HG03571 (cell line): Measurements from ENCODE around the gene BCL7A.
"Not testable (repeated sequence)": the region's sequence is repeated elsewhere in the genome, so short reads cannot be mapped to it uniquely, and the experiment has no call there.

Source experiments
- ATAC-seq: cut with Tn5 transposase; IDR thresholded peaks from one replicate; pipeline ENCODE4 v1.9.1; 2021; ENCODE audit not compliant: unreplicated experiment

BCL7A gene

GRCh38 chr12:122021822-122022392, at the start of gene BCL7A:
TSS of gene BCL7A (plus strand) at chr12:122021884. CDS start at chr12:122022092, 208 bp downstream.
- ATAC-seq: no peak

- no peak for ATAC-seq
Measured at GRCh38 chr12:121974026-121974985, 47.4 kb upstream of the BCL7A start.

GRCh38 chr12:121975021-121975420, 46.7 kb upstream of the BCL7A start:
- ATAC-seq: no peak

GRCh38 chr12:121976950-121977349, 44.7 kb upstream of the BCL7A start:
- ATAC-seq: no peak

- no peak for ATAC-seq
Measured at GRCh38 chr12:121980191-121980891, 41.3 kb upstream of the BCL7A start.

- ATAC-seq: no peak
Measured at GRCh38 chr12:121980892-121981272, 40.8 kb upstream of the BCL7A start.

- no peak for ATAC-seq
Measured at GRCh38 chr12:121981456-121981855, 40.2 kb upstream of the BCL7A start.

GRCh38 chr12:121982950-121983349, 38.7 kb upstream of the BCL7A start:
- no peak for ATAC-seq

- ATAC-seq: no peak
Measured at GRCh38 chr12:121983536-121984210, 38.0 kb upstream of the BCL7A start.

- no peak for ATAC-seq
Measured at GRCh38 chr12:121986489-121987245, 35.0 kb upstream of the BCL7A start.

- ATAC-seq: not testable (repeated sequence)
Measured at GRCh38 chr12:121988519-121988918, 33.2 kb upstream of the BCL7A start.

GRCh38 chr12:121989276-121990113, 32.2 kb upstream of the BCL7A start:
- no peak for ATAC-seq

GRCh38 chr12:121990114-121990647, 31.5 kb upstream of the BCL7A start:
- ATAC-seq: no peak

GRCh38 chr12:121990692-121991603, 30.7 kb upstream of the BCL7A start:
- ATAC-seq: peak; percentile 50

GRCh38 chr12:121992059-121992879, 29.4 kb upstream of the BCL7A start:
- ATAC-seq: peak; percentile 80

- no peak for ATAC-seq
Measured at GRCh38 chr12:121996050-121996944, 25.4 kb upstream of the BCL7A start.
